ENCODE data around the gene SERPINA12.

GRCh38 chr14:94450722-94451090, 58.6 kb downstream of the SERPINA12 start:
- no peak for TF ChIP-seq CTCF (IDR thresholded peaks at IDR 0.05)
- TF ChIP-seq POLR2A (IDR thresholded peaks at IDR 0.05): no peak
